ENCODE results near the gene E4F1.

E4F1 gene

GRCh38 chr16:2186505-2186904 is 36.9 kb upstream of the E4F1 start:
- Histone ChIP-seq H4K20me1 (ENCODE audit: insufficient read depth, low read length) (no peaks in the 10 kb centered on the region; the same call in 1 of the 2 replicates), H3K9ac (ENCODE audit: low read depth, low read length) (no peak overlapping the region)
- DNase-seq = no peak

GRCh38 chr16:2187212-2187611 is 36.2 kb upstream of the E4F1 start:
- H3K4me1 ChIP-seq (ENCODE audit: insufficient read depth, low read length) = no peaks in the 10 kb centered on the region
- no peaks in the 10 kb centered on the region for H3K27me3 ChIP-seq (ENCODE audit: insufficient read depth, low read length, poor library complexity)
- no peak for DNase-seq
- H3K4me2 ChIP-seq (ENCODE audit: insufficient read depth, low read length) = no peak overlapping the region
- TF ChIP-seq CTCF (IDR thresholded peaks at IDR 0.05; ENCODE audit: borderline replicate concordance, extremely low read depth, low read length, poor library complexity, severe bottlenecking) = no peak
- TF ChIP-seq EZH2 (IDR thresholded peaks at IDR 0.05; ENCODE audit: borderline replicate concordance, low read depth, low read length, severe bottlenecking) = no peak
- ATAC-seq (ENCODE audit: insufficient read depth, low read depth) = no peak
- H3K27ac ChIP-seq (ENCODE audit: low read length) = no peak overlapping the region
- H4K20me1 ChIP-seq (ENCODE audit: insufficient read depth, low read length) = no peaks in the 10 kb centered on the region; the same call in 1 of the 2 replicates
- H3K36me3 ChIP-seq (ENCODE audit: insufficient read depth, low read length) = no peaks in the 10 kb centered on the region
- no peaks in the 10 kb centered on the region for H3K79me2 ChIP-seq (ENCODE audit: insufficient read depth, low read length)
- no peak overlapping the region for H3K4me3 ChIP-seq (ENCODE audit: low read depth in 1 of 2, low read length in 2 of 2)
- no peaks in the 10 kb centered on the region for H3K9me3 ChIP-seq (ENCODE audit: insufficient read depth, low read length, severe bottlenecking)
- no peak overlapping the region for H3K9ac ChIP-seq (ENCODE audit: low read depth, low read length)
- H2AFZ ChIP-seq (ENCODE audit: low read depth, low read length) = no peak overlapping the region

More at GRCh38 chr16:2186505-2186904, 36.9 kb upstream of the E4F1 start:
- no peak overlapping the region for H3K27ac ChIP-seq (ENCODE audit: low read length)
- H2AFZ ChIP-seq (ENCODE audit: low read depth, low read length) = no peak overlapping the region
- no peak overlapping the region for H3K4me2 ChIP-seq (ENCODE audit: insufficient read depth, low read length)
- TF ChIP-seq CTCF (IDR thresholded peaks at IDR 0.05; ENCODE audit: borderline replicate concordance, extremely low read depth, low read length, poor library complexity, severe bottlenecking) (no peak), EZH2 (IDR thresholded peaks at IDR 0.05; ENCODE audit: borderline replicate concordance, low read depth, low read length, severe bottlenecking) (no peak)
- H3K27me3 ChIP-seq (ENCODE audit: insufficient read depth, low read length, poor library complexity) = no peaks in the 10 kb centered on the region
- H3K36me3 ChIP-seq (ENCODE audit: insufficient read depth, low read length) = no peaks in the 10 kb centered on the region
- H3K79me2 ChIP-seq (ENCODE audit: insufficient read depth, low read length) = no peaks in the 10 kb centered on the region
- no peaks in the 10 kb centered on the region for H3K4me1 ChIP-seq (ENCODE audit: insufficient read depth, low read length)
- no peak for ATAC-seq (ENCODE audit: insufficient read depth, low read depth)
- no peak overlapping the region for H3K4me3 ChIP-seq (ENCODE audit: low read depth in 1 of 2, low read length in 2 of 2)
- H3K9me3 ChIP-seq (ENCODE audit: insufficient read depth, low read length, severe bottlenecking) = no peaks in the 10 kb centered on the region

- Histone ChIP-seq H4K20me1 (ENCODE audit: insufficient read depth, low read length) (peaks cover 2% of the 10 kb centered on the region; the same call in 1 of the 2 replicates), H3K27ac (ENCODE audit: low read length) (no peak overlapping the region), H3K9me3 (ENCODE audit: insufficient read depth, low read length, severe bottlenecking) (no peaks in the 10 kb centered on the region), H2AFZ (ENCODE audit: low read depth, low read length) (no peak overlapping the region), H3K4me1 (ENCODE audit: insufficient read depth, low read length) (no peaks in the 10 kb centered on the region), H3K27me3 (ENCODE audit: insufficient read depth, low read length, poor library complexity) (no peaks in the 10 kb centered on the region), H3K36me3 (ENCODE audit: insufficient read depth, low read length) (no peaks in the 10 kb centered on the region), H3K4me3 (ENCODE audit: low read depth in 1 of 2, low read length in 2 of 2) (no peak overlapping the region), H3K9ac (ENCODE audit: low read depth, low read length) (no peak overlapping the region), H3K4me2 (ENCODE audit: insufficient read depth, low read length) (no peak overlapping the region), H3K79me2 (ENCODE audit: insufficient read depth, low read length) (no peaks in the 10 kb centered on the region)
- DNase-seq (no peak), ATAC-seq (ENCODE audit: insufficient read depth, low read depth) (no peak)
- no peak for TF ChIP-seq EZH2 (IDR thresholded peaks at IDR 0.05; ENCODE audit: borderline replicate concordance, low read depth, low read length, severe bottlenecking)
These were observed 35.0 kb upstream of the E4F1 start for GRCh38 chr16:2188395-2188794.

- H3K27ac ChIP-seq (ENCODE audit: low read length) = no peak overlapping the region
- TF ChIP-seq CTCF (IDR thresholded peaks at IDR 0.05; ENCODE audit: borderline replicate concordance, extremely low read depth, low read length, poor library complexity, severe bottlenecking) (no peak), EZH2 (IDR thresholded peaks at IDR 0.05; ENCODE audit: borderline replicate concordance, low read depth, low read length, severe bottlenecking) (no peak)
- no peaks in the 10 kb centered on the region for H3K79me2 ChIP-seq (ENCODE audit: insufficient read depth, low read length)
- ATAC-seq (ENCODE audit: insufficient read depth, low read depth) = no peak
- H2AFZ ChIP-seq (ENCODE audit: low read depth, low read length) = no peak overlapping the region
- peaks cover 5% of the 10 kb centered on the region; the same call in 1 of the 2 replicates for H4K20me1 ChIP-seq (ENCODE audit: insufficient read depth, low read length)
- no peaks in the 10 kb centered on the region for H3K9me3 ChIP-seq (ENCODE audit: insufficient read depth, low read length, severe bottlenecking)
- no peaks in the 10 kb centered on the region for H3K36me3 ChIP-seq (ENCODE audit: insufficient read depth, low read length)
- no peaks in the 10 kb centered on the region for H3K4me1 ChIP-seq (ENCODE audit: insufficient read depth, low read length)
- no peak for DNase-seq
- no peak overlapping the region for H3K4me3 ChIP-seq (ENCODE audit: low read depth in 1 of 2, low read length in 2 of 2)
- H3K27me3 ChIP-seq (ENCODE audit: insufficient read depth, low read length, poor library complexity) = peaks cover 8% of the 10 kb centered on the region
- no peak overlapping the region for H3K4me2 ChIP-seq (ENCODE audit: insufficient read depth, low read length)
- no peak overlapping the region for H3K9ac ChIP-seq (ENCODE audit: low read depth, low read length)
These were observed 34.0 kb upstream of the E4F1 start for GRCh38 chr16:2189252-2189893.
